ENCODE measurements around the gene COL6A2. TPM values are rescaled to one million over a fixed set of nuclear protein-coding genes. Genes with fewer than 3 reads are reported as not detected.

The COL6A2 gene
- total RNA-seq, 1 experiment from 2014 or later, result 129 TPM

- H2AFZ ChIP-seq (ENCODE audit: low read length), result no peak overlapping the region
- H3K36me3 Mint-ChIP-seq (ENCODE audit: insufficient read depth in 1 of 3, low read depth in 3 of 3), result no peaks in the 10 kb centered on the region; a peak in 1 of 7 replicates
Observed at GRCh38 chr21:46052703-46053651, 44.9 kb upstream of the COL6A2 start.

More at GRCh38 chr21:46052703-46053651, 44.9 kb upstream of the COL6A2 start:
- Mint-ChIP-seq H3K27ac (peak overlapping the region in 1 of 3 experiments; percentile 65; a peak in 1 of 7 replicates), H3K4me1 (peaks cover 4 to 6% of the 10 kb centered on the region in 2 experiments), H3K9me3 (peaks cover 0 to 5% of the 10 kb centered on the region in 2 experiments), H3K4me3 (no peak overlapping the region), H3K27me3 (ENCODE audit: low read depth) (peaks cover 6% of the 10 kb centered on the region; the same call in 1 of the 2 replicates)
- H3K23ac ChIP-seq (ENCODE audit: insufficient read length, low read depth, low read length), result no peak overlapping the region
- no peaks in the 10 kb centered on the region for H3K9me3 ChIP-seq (ENCODE audit: control insufficient read depth, low read depth, low read length)
- H2BK120ac ChIP-seq (ENCODE audit: low read depth, low read length, poor library complexity, severe bottlenecking), result no peak overlapping the region
- no CpG with 5 or more reads among the region's 31 CpGs for WGBS (ENCODE audit: extremely low coverage, insufficient read length, low lambda C conversion rate)
- no peak overlapping the region for H3K56ac ChIP-seq (ENCODE audit: insufficient read length, low read depth, low read length)
- no peak overlapping the region for H2BK5ac ChIP-seq (ENCODE audit: insufficient read length, low read length)
- H3K18ac ChIP-seq (ENCODE audit: insufficient read length, low read depth, low read length), result no peak overlapping the region
- no peak overlapping the region for H3T11ph ChIP-seq (ENCODE audit: low read length)
- H3K27ac ChIP-seq (ENCODE audit: insufficient read length, low read depth, low read length), result no peak overlapping the region
- H4K91ac ChIP-seq (ENCODE audit: insufficient read length, low read depth, low read length), result no peak overlapping the region
- no peak overlapping the region for H3K14ac ChIP-seq (ENCODE audit: insufficient read depth, low read length)
- H3K9ac ChIP-seq (ENCODE audit: extremely low read depth, insufficient read length, low read length), result no peak overlapping the region
- no peak overlapping the region for H2BK15ac ChIP-seq (ENCODE audit: low read depth, low read length)
- H3K4ac ChIP-seq (ENCODE audit: low read depth, low read length), result no peak overlapping the region
- peak; percentile 27 for DNase-seq
- no peaks in the 10 kb centered on the region for H3K27me3 ChIP-seq (ENCODE audit: insufficient read depth, low read length)
- H2BK20ac ChIP-seq (ENCODE audit: low read depth, low read length, poor library complexity, severe bottlenecking), result no peak overlapping the region
- no peak overlapping the region for H4K8ac ChIP-seq (replicated peaks; ENCODE audit: insufficient read length, low read depth, low read length)
- no peak overlapping the region for H4K5ac ChIP-seq (ENCODE audit: insufficient read length, low read depth, low read length)
- H3K23me2 ChIP-seq (ENCODE audit: insufficient read length, low read depth, low read length, poor library complexity, severe bottlenecking), result no peaks in the 10 kb centered on the region
- H3K79me2 ChIP-seq (ENCODE audit: insufficient read depth, low read length), result no peaks in the 10 kb centered on the region
- H3K79me1 ChIP-seq (ENCODE audit: insufficient read depth, low read depth, low read length, poor library complexity, severe bottlenecking), result no peaks in the 10 kb centered on the region
- H3K4me1 ChIP-seq (ENCODE audit: insufficient read depth, low read length), result no peaks in the 10 kb centered on the region; the same call in 1 of the 2 replicates
- H2BK12ac ChIP-seq (ENCODE audit: insufficient read length, low read depth, low read length), result no peak overlapping the region
- H3K4me2 ChIP-seq (ENCODE audit: insufficient read depth, insufficient read length, low read length), result no peak overlapping the region
- TF ChIP-seq CTCF (conservative IDR thresholded peaks at IDR 0.05), result no peak
- no peaks in the 10 kb centered on the region for H4K20me1 ChIP-seq (ENCODE audit: control insufficient read depth, insufficient read depth, insufficient read length)
- no peak overlapping the region for H2AK5ac ChIP-seq (ENCODE audit: insufficient read length, low read length)

All from H9 (cell line).